ENCODE results near the gene MYO5A.
"Not testable (repeated sequence)": the region's sequence is repeated elsewhere in the genome, so short reads cannot be mapped to it uniquely, and the experiment has no call there.

The MYO5A gene

GRCh38 chr15:52459701-52460100, 69.0 kb downstream of the MYO5A start:
- not testable (repeated sequence) for H3K4me3 ChIP-seq (ENCODE audit: low read length); H3K27me3 ChIP-seq (ENCODE audit: insufficient read depth, low read length); H3K36me3 ChIP-seq (ENCODE audit: insufficient read depth, low read length); H2AFZ ChIP-seq (ENCODE audit: low read depth, low read length); H3K9me3 ChIP-seq (ENCODE audit: low read length); H3K4me1 ChIP-seq (ENCODE audit: insufficient read depth, low read length)

GRCh38 chr15:52459265-52459664, 69.4 kb downstream of the MYO5A start:
- not testable (repeated sequence) for H3K4me3 ChIP-seq (ENCODE audit: low read length); H2AFZ ChIP-seq (ENCODE audit: low read depth, low read length); H3K9me3 ChIP-seq (ENCODE audit: low read length); H3K27me3 ChIP-seq (ENCODE audit: insufficient read depth, low read length); H3K36me3 ChIP-seq (ENCODE audit: insufficient read depth, low read length); H3K4me1 ChIP-seq (ENCODE audit: insufficient read depth, low read length)

GRCh38 chr15:52448011-52448890, 80.4 kb downstream of the MYO5A start:
- Histone ChIP-seq H2AFZ (ENCODE audit: low read depth, low read length) (no peak overlapping the region), H3K27me3 (ENCODE audit: insufficient read depth, low read length) (no peaks in the 10 kb centered on the region), H3K4me3 (ENCODE audit: low read length) (no peak overlapping the region), H3K36me3 (ENCODE audit: insufficient read depth, low read length) (no peaks in the 10 kb centered on the region), H3K9me3 (ENCODE audit: low read length) (peaks cover 13% of the 10 kb centered on the region), H3K4me1 (ENCODE audit: insufficient read depth, low read length) (no peaks in the 10 kb centered on the region)

- Histone ChIP-seq H3K4me1 (ENCODE audit: insufficient read depth, low read length) (no peaks in the 10 kb centered on the region), H3K4me3 (ENCODE audit: low read length) (no peak overlapping the region), H3K36me3 (ENCODE audit: insufficient read depth, low read length) (no peaks in the 10 kb centered on the region), H3K27me3 (ENCODE audit: insufficient read depth, low read length) (no peaks in the 10 kb centered on the region), H2AFZ (ENCODE audit: low read depth, low read length) (no peak overlapping the region), H3K9me3 (ENCODE audit: low read length) (peaks cover 10% of the 10 kb centered on the region)
These were observed 82.7 kb downstream of the MYO5A start for GRCh38 chr15:52445954-52446353.

- H3K27me3 ChIP-seq (ENCODE audit: insufficient read depth, low read length): no peaks in the 10 kb centered on the region
- no peak overlapping the region for H2AFZ ChIP-seq (ENCODE audit: low read depth, low read length)
- no peaks in the 10 kb centered on the region for H3K36me3 ChIP-seq (ENCODE audit: insufficient read depth, low read length)
- H3K9me3 ChIP-seq (ENCODE audit: low read length): peaks cover 10% of the 10 kb centered on the region
- H3K4me3 ChIP-seq (ENCODE audit: low read length): no peak overlapping the region
- H3K4me1 ChIP-seq (ENCODE audit: insufficient read depth, low read length): no peaks in the 10 kb centered on the region
These were observed 83.1 kb downstream of the MYO5A start for GRCh38 chr15:52445553-52445952.

GRCh38 chr15:52443205-52443604, 85.5 kb downstream of the MYO5A start:
- H3K36me3 ChIP-seq (ENCODE audit: insufficient read depth, low read length); H2AFZ ChIP-seq (ENCODE audit: low read depth, low read length); H3K9me3 ChIP-seq (ENCODE audit: low read length); H3K27me3 ChIP-seq (ENCODE audit: insufficient read depth, low read length); H3K4me3 ChIP-seq (ENCODE audit: low read length); H3K4me1 ChIP-seq (ENCODE audit: insufficient read depth, low read length): not testable (repeated sequence)

- no peaks in the 10 kb centered on the region for H3K36me3 ChIP-seq (ENCODE audit: insufficient read depth, low read length)
- H3K9me3 ChIP-seq (ENCODE audit: low read length): peaks cover 7% of the 10 kb centered on the region
- H3K27me3 ChIP-seq (ENCODE audit: insufficient read depth, low read length): no peaks in the 10 kb centered on the region
- H3K4me1 ChIP-seq (ENCODE audit: insufficient read depth, low read length): no peaks in the 10 kb centered on the region
- no peak overlapping the region for H3K4me3 ChIP-seq (ENCODE audit: low read length)
- H2AFZ ChIP-seq (ENCODE audit: low read depth, low read length): no peak overlapping the region
These were observed 86.8 kb downstream of the MYO5A start for GRCh38 chr15:52441841-52442240.

- Histone ChIP-seq H3K4me1 (ENCODE audit: insufficient read depth, low read length) (no peaks in the 10 kb centered on the region), H3K27me3 (ENCODE audit: insufficient read depth, low read length) (no peaks in the 10 kb centered on the region), H3K9me3 (ENCODE audit: low read length) (peaks cover 2% of the 10 kb centered on the region), H3K4me3 (ENCODE audit: low read length) (no peak overlapping the region), H2AFZ (ENCODE audit: low read depth, low read length) (no peak overlapping the region), H3K36me3 (ENCODE audit: insufficient read depth, low read length) (no peaks in the 10 kb centered on the region)
These were observed 87.7 kb downstream of the MYO5A start for GRCh38 chr15:52440946-52441345.

GRCh38 chr15:52440414-52440813, 88.3 kb downstream of the MYO5A start:
- Histone ChIP-seq H2AFZ (ENCODE audit: low read depth, low read length) (no peak overlapping the region), H3K36me3 (ENCODE audit: insufficient read depth, low read length) (no peaks in the 10 kb centered on the region), H3K9me3 (ENCODE audit: low read length) (peaks cover under 1% of the 10 kb centered on the region), H3K4me3 (ENCODE audit: low read length) (no peak overlapping the region), H3K4me1 (ENCODE audit: insufficient read depth, low read length) (no peaks in the 10 kb centered on the region), H3K27me3 (ENCODE audit: insufficient read depth, low read length) (no peaks in the 10 kb centered on the region)

GRCh38 chr15:52439470-52439869, 89.2 kb downstream of the MYO5A start:
- no peaks in the 10 kb centered on the region for H3K27me3 ChIP-seq (ENCODE audit: insufficient read depth, low read length)
- no peaks in the 10 kb centered on the region for H3K4me1 ChIP-seq (ENCODE audit: insufficient read depth, low read length)
- no peak overlapping the region for H3K4me3 ChIP-seq (ENCODE audit: low read length)
- H3K9me3 ChIP-seq (ENCODE audit: low read length): no peaks in the 10 kb centered on the region
- no peaks in the 10 kb centered on the region for H3K36me3 ChIP-seq (ENCODE audit: insufficient read depth, low read length)
- H2AFZ ChIP-seq (ENCODE audit: low read depth, low read length): no peak overlapping the region

- not testable (repeated sequence) for H3K4me3 ChIP-seq (ENCODE audit: low read length); H3K36me3 ChIP-seq (ENCODE audit: insufficient read depth, low read length); H3K9me3 ChIP-seq (ENCODE audit: low read length); H3K4me1 ChIP-seq (ENCODE audit: insufficient read depth, low read length); H3K27me3 ChIP-seq (ENCODE audit: insufficient read depth, low read length); H2AFZ ChIP-seq (ENCODE audit: low read depth, low read length)
These were observed 89.6 kb downstream of the MYO5A start for GRCh38 chr15:52439042-52439441.

GRCh38 chr15:52438047-52438446, 90.6 kb downstream of the MYO5A start:
- Histone ChIP-seq H3K27me3 (ENCODE audit: insufficient read depth, low read length) (no peaks in the 10 kb centered on the region), H3K36me3 (ENCODE audit: insufficient read depth, low read length) (no peaks in the 10 kb centered on the region), H2AFZ (ENCODE audit: low read depth, low read length) (no peak overlapping the region), H3K4me1 (ENCODE audit: insufficient read depth, low read length) (no peaks in the 10 kb centered on the region), H3K9me3 (ENCODE audit: low read length) (no peaks in the 10 kb centered on the region), H3K4me3 (ENCODE audit: low read length) (no peak overlapping the region)

GRCh38 chr15:52437646-52438045, 91.0 kb downstream of the MYO5A start:
- H3K36me3 ChIP-seq (ENCODE audit: insufficient read depth, low read length): no peaks in the 10 kb centered on the region
- no peak overlapping the region for H2AFZ ChIP-seq (ENCODE audit: low read depth, low read length)
- no peak overlapping the region for H3K4me3 ChIP-seq (ENCODE audit: low read length)
- H3K4me1 ChIP-seq (ENCODE audit: insufficient read depth, low read length): no peaks in the 10 kb centered on the region
- no peaks in the 10 kb centered on the region for H3K9me3 ChIP-seq (ENCODE audit: low read length)
- no peaks in the 10 kb centered on the region for H3K27me3 ChIP-seq (ENCODE audit: insufficient read depth, low read length)

- H2AFZ ChIP-seq (ENCODE audit: low read depth, low read length): no peak overlapping the region
- no peaks in the 10 kb centered on the region for H3K4me1 ChIP-seq (ENCODE audit: insufficient read depth, low read length)
- no peak overlapping the region for H3K4me3 ChIP-seq (ENCODE audit: low read length)
These were observed 91.7 kb downstream of the MYO5A start for GRCh38 chr15:52436981-52437380.

More at GRCh38 chr15:52436981-52437380, 91.7 kb downstream of the MYO5A start:
- no peaks in the 10 kb centered on the region for H3K9me3 ChIP-seq (ENCODE audit: low read length)
- H3K27me3 ChIP-seq (ENCODE audit: insufficient read depth, low read length): no peaks in the 10 kb centered on the region
- no peaks in the 10 kb centered on the region for H3K36me3 ChIP-seq (ENCODE audit: insufficient read depth, low read length)

All from neuron (in vitro differentiated cells).